Fibroblast of mammary gland (primary cell): ENCODE data around the gene SIKE1.
"Not testable (repeated sequence)": the region's sequence is repeated elsewhere in the genome, so short reads cannot be mapped to it uniquely, and the experiment has no call there.

Source experiments
- DNase-seq: peaks from one replicate; pipeline ENCODE4 v3.0.0-alpha.2; 2010; ENCODE audit warnings: low read depth
- H3K4me3 ChIP-seq: 2 replicates; pipeline ENCODE4 v1.5.1; 2011; ENCODE audit warnings: low read depth, mild to moderate bottlenecking, low read length, moderate library complexity; ENCODE audit not compliant: control insufficient read depth
- CTCF ChIP-seq: conservative IDR thresholded peaks from 2 replicates; pipeline ENCODE4 v1.5.1; 2011; ENCODE audit warnings: low read depth, low read length, inconsistent platforms; ENCODE audit not compliant: control insufficient read depth, insufficient read depth

Gene SIKE1

GRCh38 chr1:114794038-114794437, 13.6 kb upstream of the SIKE1 start:
- no peak for TF ChIP-seq CTCF
- no peak for DNase-seq
- no peak overlapping the region for H3K4me3 ChIP-seq

GRCh38 chr1:114790581-114790980, 10.1 kb upstream of the SIKE1 start:
- DNase-seq, H3K4me3 ChIP-seq: not testable (repeated sequence)

DNA sequence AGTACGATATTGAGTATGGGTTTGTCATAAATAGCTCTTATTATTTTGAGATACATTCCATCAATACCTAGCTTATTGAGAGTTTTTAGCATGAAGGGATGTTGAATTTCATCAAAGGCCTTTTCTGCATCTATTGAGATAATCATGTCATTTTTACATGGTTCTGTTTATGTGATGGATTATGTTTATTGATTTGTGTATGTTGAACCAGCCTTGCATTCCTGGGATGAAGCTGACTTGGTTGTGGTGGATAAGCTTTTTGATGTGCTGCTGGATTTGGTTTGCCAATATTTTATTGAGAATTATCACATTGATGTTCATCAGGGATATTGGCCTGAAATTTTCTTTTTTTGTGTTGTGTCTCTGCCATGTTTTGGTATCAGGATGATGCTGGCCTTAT, 6.0 kb upstream of the SIKE1 start:
- DNase-seq, H3K4me3 ChIP-seq: not testable (repeated sequence)

DNA sequence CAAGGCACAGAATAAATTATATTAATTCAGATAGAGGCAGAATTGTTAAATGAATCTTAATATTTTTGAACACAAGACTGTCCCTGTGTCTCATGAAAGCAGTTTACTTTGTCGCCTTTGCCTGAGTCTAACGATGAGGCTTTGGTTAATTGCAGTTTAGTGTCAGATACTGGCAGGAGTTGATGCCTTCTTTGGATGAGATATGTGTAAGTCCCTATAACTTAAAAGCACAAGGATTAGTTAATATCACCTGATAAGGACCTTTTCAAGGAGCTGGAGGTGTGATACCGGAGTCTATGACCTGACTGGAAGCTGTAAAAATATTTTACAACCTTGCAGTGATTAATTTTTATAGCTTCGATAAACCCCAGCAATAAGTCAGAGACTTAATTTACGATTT, 2.0 kb upstream of the SIKE1 start:
- no peak for DNase-seq

GRCh38 chr1:114779722-114780121, 763 bp downstream of the SIKE1 start:
- DNase-seq: no peak
- peak overlapping the region; percentile 98 for H3K4me3 ChIP-seq
- TF ChIP-seq CTCF: no peak

More for the DNA sequence above, 2.0 kb upstream of the SIKE1 start:
- no peak for TF ChIP-seq CTCF
- H3K4me3 ChIP-seq: no peak overlapping the region

GRCh38 chr1:114776726-114777125, 3.8 kb downstream of the SIKE1 start:
- H3K4me3 ChIP-seq, DNase-seq: not testable (repeated sequence)

- no peak for DNase-seq
- no peak for TF ChIP-seq CTCF
- no peak overlapping the region for H3K4me3 ChIP-seq
Observed at GRCh38 chr1:114771992-114772391, 8.5 kb downstream of the SIKE1 start.

DNA sequence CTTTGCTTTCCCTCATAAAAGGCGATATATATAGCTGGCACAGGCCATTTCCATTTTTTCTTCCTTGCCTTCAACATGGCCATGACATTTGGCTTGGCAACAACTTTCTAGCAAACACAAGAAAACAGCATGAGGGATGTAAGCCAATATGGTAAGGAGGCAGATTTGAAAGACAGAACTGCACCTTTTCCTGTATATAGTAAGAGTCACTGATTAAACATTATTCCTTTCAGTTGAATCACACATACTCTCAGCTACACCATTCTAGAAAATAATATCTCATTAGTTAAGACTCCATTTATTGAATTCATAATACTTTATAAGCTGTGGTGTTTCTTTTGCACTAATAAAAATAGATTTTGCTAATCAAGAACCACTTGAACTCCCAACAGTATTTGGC, 9.5 kb downstream of the SIKE1 start:
- no peak for TF ChIP-seq CTCF
- no peak overlapping the region for H3K4me3 ChIP-seq
- no peak for DNase-seq

DNA sequence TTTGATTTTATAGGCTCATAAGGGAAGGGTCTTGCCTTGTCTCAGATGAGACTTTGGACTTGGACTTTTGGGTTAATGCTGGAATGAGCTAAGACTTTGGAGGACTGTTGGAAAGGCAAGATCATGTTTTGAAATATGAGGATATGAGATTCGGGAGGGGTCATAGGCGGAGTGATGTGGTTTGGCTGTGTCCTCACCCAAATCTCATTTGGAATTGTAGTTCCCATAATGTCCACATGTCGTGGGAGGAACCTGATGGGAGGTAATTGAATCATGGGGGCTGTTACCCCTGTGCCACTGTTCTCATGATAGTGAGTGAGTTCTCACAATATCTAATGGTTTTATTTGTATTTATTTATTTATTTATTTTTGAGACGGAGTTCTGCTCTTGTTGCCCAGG, 15.8 kb downstream of the SIKE1 start:
- H3K4me3 ChIP-seq: no peak overlapping the region
- TF ChIP-seq CTCF: peak; percentile 14
- no peak for DNase-seq
